B cell (primary cell): ENCODE data around the gene CYB5B. TPM values are rescaled to one million over a fixed set of nuclear protein-coding genes. Genes with fewer than 3 reads are reported as not detected.

Source experiments
- ATAC-seq: fragments of 200-7000 bp; cut with Tn5 transposase; one replicate; pipeline ENCODE4 v1.10.0; 2021; ENCODE audit warnings: low read depth, mild to moderate bottlenecking, moderate number of reproducible peaks, moderate library complexity
- CTCF ChIA-PET: fragments of 350-600 bp; sonication (Branson Sonifier 250); formaldehyde crosslinking; loops from one replicate; lab custom pipeline; 2021; ENCODE audit warnings: antibody characterized with exemption, inconsistent platforms; lab: Charles Lee
- POLR2A ChIA-PET: fragments of 350-600 bp; sonication (Branson Sonifier 250); formaldehyde crosslinking; loops from one replicate; lab custom pipeline; 2021; ENCODE audit warnings: antibody characterized with exemption; lab: Charles Lee
- DNase-seq: peaks from one replicate; pipeline ENCODE4 v3.0.0; 2013
- H2AFZ ChIP-seq: 2 replicates; pipeline ENCODE4 v1.6.1; 2012; ENCODE audit warnings: mild to moderate bottlenecking, low read depth, low read length; ENCODE audit not compliant: insufficient read depth, poor library complexity, severe bottlenecking
- H3K27ac ChIP-seq, 2 donors: 1 replicate in 1 of 2; 2 replicates in 1 of 2; pipeline ENCODE4 v1.5.1; 2012 to 2013; ENCODE audit warnings: low read length in 2 of 2, mild to moderate bottlenecking in 2 of 2, moderate library complexity in 1 of 2
- H3K27me3 ChIP-seq, 4 experiments: fragments of 200-600 bp in 1 of 4; sonication (generic) in 1 of 4; replicated peaks in 1 of 4; 1 replicate in 2 of 4; 2 replicates in 2 of 4; pipeline versions ENCODE4 v1.6.1 to v1.7.0; 2013 to 2016; ENCODE audit warnings: low read length in 3 of 4, mild to moderate bottlenecking in 2 of 4, mixed read lengths in 1 of 4, moderate library complexity in 1 of 4; ENCODE audit not compliant: insufficient read depth in 4 of 4, control insufficient read depth in 3 of 4; ENCODE audit errors: control extremely low read depth in 1 of 4
- H3K36me3 ChIP-seq, 2 experiments: replicated peaks in 1 of 2; 1 replicate in 1 of 2; 2 replicates in 1 of 2; pipeline versions ENCODE4 v1.6.1 to v1.7.1; 2013; ENCODE audit warnings: low read length in 1 of 2; ENCODE audit not compliant: insufficient read depth in 2 of 2, control insufficient read depth in 1 of 2; ENCODE audit errors: control extremely low read depth in 1 of 2, extremely low read depth in 1 of 2
- H3K4me1 ChIP-seq, 2 donors: fragments of 200-600 bp in 1 of 2; sonication (generic) in 1 of 2; 1 replicate in 1 of 2; 2 replicates in 1 of 2; pipeline versions ENCODE4 v1.5.1 to v1.6.1; 2013 to 2017; ENCODE audit warnings: low read length in 2 of 2; ENCODE audit not compliant: control insufficient read depth in 2 of 2, insufficient read depth in 2 of 2
- H3K4me2 ChIP-seq: replicated peaks from 2 replicates; pipeline ENCODE3; 2012; ENCODE audit warnings: mild to moderate bottlenecking, low read depth, low read length; ENCODE audit not compliant: poor library complexity, severe bottlenecking
- H3K4me3 ChIP-seq, 5 experiments: fragments of 200-600 bp in 1 of 5; sonication (generic) in 1 of 5; 1 replicate in 3 of 5; 2 replicates in 2 of 5; pipeline versions ENCODE4 v1.5.1 to v1.7.0; 2011 to 2016; ENCODE audit warnings: low read length in 4 of 5, mild to moderate bottlenecking in 4 of 5, low read depth in 2 of 5, control low read depth in 1 of 5, moderate library complexity in 1 of 5; ENCODE audit not compliant: insufficient read depth in 1 of 5; ENCODE audit errors: control extremely low read depth in 1 of 5, extremely low read depth in 1 of 5
- H3K79me2 ChIP-seq: fragments of 200-600 bp; sonication (generic); one replicate; pipeline ENCODE4 v1.6.0; 2016; ENCODE audit warnings: low read length; ENCODE audit not compliant: control insufficient read depth, insufficient read depth
- H3K9ac ChIP-seq: fragments of 200-600 bp; sonication (generic); 2 replicates; pipeline ENCODE4 v1.6.1; 2017; ENCODE audit warnings: mild to moderate bottlenecking, low read length, moderate library complexity
- H3K9me3 ChIP-seq, 3 donors: one replicate each; pipeline versions ENCODE4 v1.6.1 to v1.7.1; 2013; ENCODE audit warnings: low read length in 2 of 3; ENCODE audit not compliant: control insufficient read depth in 2 of 3, insufficient read depth in 1 of 3; ENCODE audit errors: control extremely low read depth in 1 of 3
- H4K20me1 ChIP-seq: 2 replicates; pipeline ENCODE4 v1.6.0; 2012; ENCODE audit warnings: mild to moderate bottlenecking, low read length; ENCODE audit not compliant: insufficient read depth, control insufficient read depth, poor library complexity, severe bottlenecking
- H3K27ac Mint-ChIP-seq: one replicate; pipeline ENCODE4 v1.8.0; 2021; ENCODE audit warnings: mixed read lengths
- H3K27me3 Mint-ChIP-seq: one replicate; pipeline ENCODE4 v1.8.0; 2021; ENCODE audit warnings: mixed read lengths
- H3K4me1 Mint-ChIP-seq: one replicate; pipeline ENCODE4 v1.8.0; 2021; ENCODE audit warnings: mixed read lengths
- H3K4me3 Mint-ChIP-seq: one replicate; pipeline ENCODE4 v1.8.0; 2021; ENCODE audit warnings: mixed read lengths
- H3K9me3 Mint-ChIP-seq: one replicate; pipeline ENCODE4 v1.8.0; 2022; ENCODE audit warnings: mixed read lengths; ENCODE audit not compliant: insufficient read depth
- CTCF ChIP-seq: fragments of 200-600 bp; IDR thresholded peaks from one replicate; pipeline ENCODE4 v1.8.0; 2022; ENCODE audit warnings: antibody characterized with exemption, mild to moderate bottlenecking
- EZH2 ChIP-seq: IDR thresholded peaks from 2 replicates; pipeline ENCODE4 v1.6.1; 2012; ENCODE audit warnings: borderline replicate concordance, low read depth, mild to moderate bottlenecking, moderate library complexity, low read length; ENCODE audit not compliant: insufficient read depth, poor library complexity, severe bottlenecking
- WGBS: methylation state at CpG from one replicate; pipeline ENCODE4 v1.1.5; 2013; ENCODE audit warnings: missing lambda C conversion rate; ENCODE audit not compliant: insufficient coverage; 5-methylcytosine and 5-hydroxymethylcytosine counted together
- intact Hi-C: fragments of 100-400 bp; cut with micrococcal nuclease; formaldehyde crosslinking; loops from one replicate; pipeline ENCODE4 v1.10.0; 2022
- polyA plus RNA-seq: library from polyadenylated mRNA; depleted of rRNA; stranded (reverse); fragments of >200 nt; gene quantifications from 2 replicates; pipeline ENCODE4 v1.2.3, GENCODE V29; 2012
- total RNA-seq, 2 donors: library from RNA; stranded (reverse); fragments of 120-200 nt in 1 of 2; gene quantifications; 1 replicate in 1 of 2; 2 replicates in 1 of 2; pipeline versions ENCODE4 v1.2.3 to v1.2.4, GENCODE V29; 2013 to 2022

CYB5B gene
- total and polyA plus RNA-seq, 2 donors (not counting 1 experiment from before 2014, with no cell fraction given) = 21.5 to 64.7 TPM

- H3K27me3 Mint-ChIP-seq = no peaks in the 10 kb centered on the region
- POLR2A ChIA-PET = no interaction called here
- H3K9ac ChIP-seq = no peak overlapping the region
- no peak for TF ChIP-seq EZH2
- TF ChIP-seq CTCF = no peak
- no peak overlapping the region for H3K4me2 ChIP-seq
- no peaks in the 10 kb centered on the region for H3K79me2 ChIP-seq
- no peak overlapping the region for H3K27ac ChIP-seq
- 90% methylated on average over 5 of the region's 7 CpGs for WGBS
- DNase-seq = no peak
- no peaks in the 10 kb centered on the region for H3K4me1 Mint-ChIP-seq
- H3K9me3 ChIP-seq = no peaks in the 10 kb centered on the region
- no peak overlapping the region for H3K27ac Mint-ChIP-seq
- H3K36me3 ChIP-seq = no peaks in the 10 kb centered on the region
- no peak overlapping the region for H3K4me3 ChIP-seq
- no peaks in the 10 kb centered on the region for H3K27me3 ChIP-seq
- ATAC-seq = no peak
- no peak overlapping the region for H3K4me3 Mint-ChIP-seq
- no peaks in the 10 kb centered on the region for H3K4me1 ChIP-seq
- no peaks in the 10 kb centered on the region for H4K20me1 ChIP-seq
- H2AFZ ChIP-seq = no peak overlapping the region
- intact Hi-C loops = no loop called here
- CTCF ChIA-PET = no interaction called here
- H3K9me3 Mint-ChIP-seq = no peaks in the 10 kb centered on the region
Measured at GRCh38 chr16:69413045-69413664, 11.3 kb upstream of the CYB5B start.

GRCh38 chr16:69417520-69418199 is 6.8 kb upstream of the CYB5B start:
- TF ChIP-seq CTCF = no peak
- no peak for TF ChIP-seq EZH2
- no peaks in the 10 kb centered on the region for H3K79me2 ChIP-seq
- H3K9me3 ChIP-seq = no peaks in the 10 kb centered on the region
- intact Hi-C loops = no loop called here
- no peaks in the 10 kb centered on the region for H3K4me1 ChIP-seq
- H3K27me3 ChIP-seq = no peaks in the 10 kb centered on the region
- H3K36me3 ChIP-seq = no peaks in the 10 kb centered on the region
- WGBS = no CpG with 5 or more reads among the region's 7 CpGs
- no peak overlapping the region for H2AFZ ChIP-seq
- DNase-seq (no peak), ATAC-seq (no peak)
- no peaks in the 10 kb centered on the region for H3K9me3 Mint-ChIP-seq
- no peaks in the 10 kb centered on the region for H4K20me1 ChIP-seq
- H3K27me3 Mint-ChIP-seq = no peaks in the 10 kb centered on the region
- ChIA-PET POLR2A (no interaction called here), CTCF (no interaction called here)
- no peak overlapping the region for H3K27ac ChIP-seq
- H3K9ac ChIP-seq = no peak overlapping the region
- H3K27ac Mint-ChIP-seq = no peak overlapping the region
- H3K4me3 Mint-ChIP-seq = no peak overlapping the region
- H3K4me2 ChIP-seq = no peak overlapping the region
- H3K4me3 ChIP-seq = no peak overlapping the region
- no peaks in the 10 kb centered on the region for H3K4me1 Mint-ChIP-seq
